CD14-positive monocyte (primary cell): ENCODE results near the gene RNF135. TPM values are rescaled to one million over a fixed set of nuclear protein-coding genes. Genes with fewer than 3 reads are reported as not detected.

Experiments used
- DNase-seq, 3 donors: peaks; one replicate each; pipeline ENCODE4 v3.0.0-alpha.2; 2011 to 2022
- H2AFZ ChIP-seq: 2 replicates; pipeline ENCODE4 v1.6.0; 2012; ENCODE audit warnings: mild to moderate bottlenecking, low read depth, low read length, inconsistent platforms; ENCODE audit not compliant: insufficient read depth, poor library complexity, severe bottlenecking
- H3K27ac ChIP-seq, 2 donors: 1 replicate in 1 of 2; 2 replicates in 1 of 2; pipeline ENCODE4 v1.5.1; 2012 to 2013; ENCODE audit warnings: low read length in 2 of 2, control low read depth in 1 of 2, inconsistent platforms in 1 of 2, low read depth in 1 of 2, mild to moderate bottlenecking in 1 of 2
- H3K27me3 ChIP-seq, 2 donors: one replicate each; pipeline versions ENCODE4 v1.6.0 to v1.6.1; 2011 to 2013; ENCODE audit warnings: low read length in 2 of 2; ENCODE audit not compliant: control insufficient read depth in 2 of 2, insufficient read depth in 2 of 2
- H3K36me3 ChIP-seq, 2 donors: replicated peaks in 1 of 2; 1 replicate in 1 of 2; 2 replicates in 1 of 2; pipeline versions ENCODE4 v1.5.1 to v1.6.1; 2012 to 2013; ENCODE audit warnings: low read length in 2 of 2, control low read depth in 1 of 2, inconsistent platforms in 1 of 2, mild to moderate bottlenecking in 1 of 2; ENCODE audit not compliant: insufficient read depth in 2 of 2, control insufficient read depth in 1 of 2
- H3K4me1 ChIP-seq, 2 donors: 1 replicate in 1 of 2; 2 replicates in 1 of 2; pipeline versions ENCODE4 v1.5.1 to v1.6.1; 2012 to 2013; ENCODE audit warnings: low read length in 2 of 2, control low read depth in 1 of 2, inconsistent platforms in 1 of 2, mild to moderate bottlenecking in 1 of 2, moderate library complexity in 1 of 2; ENCODE audit not compliant: insufficient read depth in 2 of 2, control insufficient read depth in 1 of 2
- H3K4me2 ChIP-seq: replicated peaks from 2 replicates; pipeline ENCODE3; 2012; ENCODE audit warnings: low read length, moderate library complexity, mild to moderate bottlenecking; ENCODE audit not compliant: poor library complexity, severe bottlenecking; ENCODE audit errors: extremely low read depth
- H3K4me3 ChIP-seq, 3 experiments: fragments of 200-600 bp in 1 of 3; sonication (generic) in 1 of 3; replicated peaks in 1 of 3; 1 replicate in 2 of 3; 2 replicates in 1 of 3; pipeline ENCODE4 v1.5.1; 2011 to 2013; ENCODE audit warnings: low read length in 3 of 3, mild to moderate bottlenecking in 3 of 3, control low read depth in 2 of 3, low read depth in 2 of 3, inconsistent platforms in 1 of 3, moderate library complexity in 1 of 3
- H3K79me2 ChIP-seq: 2 replicates; pipeline ENCODE4 v1.6.0; 2012; ENCODE audit warnings: mild to moderate bottlenecking, control low read depth, inconsistent platforms, low read length, moderate library complexity; ENCODE audit not compliant: insufficient read depth
- H3K9ac ChIP-seq: 2 replicates; pipeline ENCODE4 v1.6.0; 2017; ENCODE audit warnings: low read length, mild to moderate bottlenecking; ENCODE audit not compliant: insufficient read depth, poor library complexity, severe bottlenecking
- H3K9me3 ChIP-seq, 2 donors: replicated peaks in 1 of 2; 1 replicate in 1 of 2; 2 replicates in 1 of 2; pipeline versions ENCODE4 v1.5.1 to v1.6.1; 2012 to 2013; ENCODE audit warnings: low read length in 2 of 2, control low read depth in 1 of 2; ENCODE audit not compliant: control insufficient read depth in 1 of 2, insufficient read depth in 1 of 2
- H4K20me1 ChIP-seq: 2 replicates; pipeline ENCODE4 v1.6.0; 2012; ENCODE audit warnings: mild to moderate bottlenecking, low read length, control low read depth, moderate library complexity; ENCODE audit not compliant: insufficient read depth
- H3K27ac Mint-ChIP-seq, 7 donors: one replicate each; pipeline ENCODE4 v1.8.0; 2020; ENCODE audit warnings: mild to moderate bottlenecking in 7 of 7, mixed read lengths in 7 of 7, moderate library complexity in 6 of 7, inconsistent platforms in 2 of 7
- H3K27me3 Mint-ChIP-seq, 3 donors: one replicate each; pipeline ENCODE4 v1.8.0; 2021 to 2022; ENCODE audit warnings: low read depth in 3 of 3, mild to moderate bottlenecking in 3 of 3, mixed read lengths in 3 of 3, moderate library complexity in 3 of 3, inconsistent platforms in 1 of 3
- H3K36me3 Mint-ChIP-seq, 2 donors: one replicate each; pipeline ENCODE4 v1.8.0; 2020; ENCODE audit warnings: mixed read lengths in 2 of 2, inconsistent platforms in 1 of 2, mild to moderate bottlenecking in 1 of 2
- H3K4me1 Mint-ChIP-seq: one replicate; pipeline ENCODE4 v1.8.0; 2020; ENCODE audit warnings: mild to moderate bottlenecking, mixed read lengths
- H3K4me3 Mint-ChIP-seq, 2 donors: one replicate each; pipeline ENCODE4 v1.8.0; 2020; ENCODE audit warnings: mild to moderate bottlenecking in 2 of 2, mixed read lengths in 2 of 2, moderate library complexity in 1 of 2
- H3K9me3 Mint-ChIP-seq, 7 donors: one replicate each; pipeline ENCODE4 v1.8.0; 2020 to 2022; ENCODE audit warnings: mixed read lengths in 7 of 7, mild to moderate bottlenecking in 6 of 7, moderate library complexity in 6 of 7, inconsistent platforms in 2 of 7
- WGBS: methylation state at CpG from one replicate; pipeline ENCODE4 v1.1.5; 2013; ENCODE audit warnings: missing lambda C conversion rate; ENCODE audit not compliant: insufficient coverage; 5-methylcytosine and 5-hydroxymethylcytosine counted together
- intact Hi-C, 2 donors: fragments of 100-400 bp; cut with micrococcal nuclease; formaldehyde crosslinking; loops; one replicate each; pipeline versions ENCODE4 v1.15.0 to v1.15.1; 2023
- polyA plus RNA-seq, 3 donors: library from polyadenylated mRNA; depleted of rRNA in 1 of 3; unstranded in 2 of 3; stranded (reverse) in 1 of 3; fragments of 300-500 nt in 2 of 3; fragments of >200 nt in 1 of 3; fragmentation: Illumina TruSeq in 2 of 3; gene quantifications; 1 replicate in 2 of 3; 2 replicates in 1 of 3; pipeline ENCODE4 v1.2.3, GENCODE V29; 2012 to 2021
- TF ChIP-seq, protein P1 (sequence below): fragments of 200-600 bp; IDR thresholded peaks from one replicate; pipeline ENCODE4 v1.8.0; 2022; ENCODE audit warnings: antibody characterized with exemption, mild to moderate bottlenecking

Gene RNF135
- polyA plus RNA-seq, 3 donors, result 51.4 to 74.8 (median 66.6) TPM

- H3K27me3 ChIP-seq, result no peaks in the 10 kb centered on the region
- TF ChIP-seq, protein P1, sequence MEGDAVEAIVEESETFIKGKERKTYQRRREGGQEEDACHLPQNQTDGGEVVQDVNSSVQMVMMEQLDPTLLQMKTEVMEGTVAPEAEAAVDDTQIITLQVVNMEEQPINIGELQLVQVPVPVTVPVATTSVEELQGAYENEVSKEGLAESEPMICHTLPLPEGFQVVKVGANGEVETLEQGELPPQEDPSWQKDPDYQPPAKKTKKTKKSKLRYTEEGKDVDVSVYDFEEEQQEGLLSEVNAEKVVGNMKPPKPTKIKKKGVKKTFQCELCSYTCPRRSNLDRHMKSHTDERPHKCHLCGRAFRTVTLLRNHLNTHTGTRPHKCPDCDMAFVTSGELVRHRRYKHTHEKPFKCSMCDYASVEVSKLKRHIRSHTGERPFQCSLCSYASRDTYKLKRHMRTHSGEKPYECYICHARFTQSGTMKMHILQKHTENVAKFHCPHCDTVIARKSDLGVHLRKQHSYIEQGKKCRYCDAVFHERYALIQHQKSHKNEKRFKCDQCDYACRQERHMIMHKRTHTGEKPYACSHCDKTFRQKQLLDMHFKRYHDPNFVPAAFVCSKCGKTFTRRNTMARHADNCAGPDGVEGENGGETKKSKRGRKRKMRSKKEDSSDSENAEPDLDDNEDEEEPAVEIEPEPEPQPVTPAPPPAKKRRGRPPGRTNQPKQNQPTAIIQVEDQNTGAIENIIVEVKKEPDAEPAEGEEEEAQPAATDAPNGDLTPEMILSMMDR, result no peak
- no peaks in the 10 kb centered on the region for H3K9me3 ChIP-seq
- peak overlapping the region; percentile 9 to 78 (median 67) for H3K27ac Mint-ChIP-seq
- peaks cover 27 to 29% of the 10 kb centered on the region in 2 donors for H3K36me3 ChIP-seq
- no peak overlapping the region for H3K4me3 ChIP-seq
- H3K79me2 ChIP-seq, result peaks cover 57% of the 10 kb centered on the region
- no peak overlapping the region for H3K9ac ChIP-seq
- no peak overlapping the region for H3K4me3 Mint-ChIP-seq
- H3K4me1 ChIP-seq, result no peaks in the 10 kb centered on the region
- no peaks in the 10 kb centered on the region for H3K9me3 Mint-ChIP-seq
- peaks cover 23% of the 10 kb centered on the region for H3K4me1 Mint-ChIP-seq
- no peak for DNase-seq
- peaks cover 56% of the 10 kb centered on the region for H4K20me1 ChIP-seq
- intact Hi-C loops, result no loop called here
- H3K27me3 Mint-ChIP-seq, result no peaks in the 10 kb centered on the region
- H2AFZ ChIP-seq, result no peak overlapping the region
- WGBS, result 86% methylated on average over 6 of the region's 8 CpGs
- no peak overlapping the region for H3K4me2 ChIP-seq
- peak overlapping the region in 1 of 2 donors; percentile 46 for H3K27ac ChIP-seq
- peaks cover 33 to 35% of the 10 kb centered on the region in 2 donors for H3K36me3 Mint-ChIP-seq
Measured at GRCh38 chr17:30981531-30982519, 11.0 kb downstream of the RNF135 start.

DNA sequence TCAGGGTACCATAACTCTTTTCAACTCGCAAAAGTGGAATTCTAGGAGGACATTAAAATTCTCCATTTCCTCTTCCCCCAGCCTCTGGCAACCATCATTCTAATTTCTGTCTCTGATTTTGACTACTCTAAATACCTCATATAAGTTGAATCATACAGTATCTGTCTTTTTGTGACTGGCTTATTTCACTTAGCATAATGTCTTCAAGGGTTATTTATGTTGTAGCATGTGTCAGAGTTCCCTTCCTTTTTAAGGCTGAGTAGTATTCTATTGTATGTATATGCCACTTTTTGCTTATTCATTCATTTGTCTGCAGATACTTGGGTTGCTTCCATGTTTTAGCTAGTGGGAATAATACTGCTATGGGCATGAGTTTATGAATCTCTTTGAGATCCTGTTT, 12.0 kb downstream of the RNF135 start:
- DNase-seq, result no peak
- H3K9me3 ChIP-seq, result no peaks in the 10 kb centered on the region
- peak overlapping the region in 1 of 2 donors; percentile 46 for H3K27ac ChIP-seq
- H3K36me3 ChIP-seq, result peaks cover 37 to 39% of the 10 kb centered on the region in 2 donors
- Mint-ChIP-seq H3K4me1 (peaks cover 21% of the 10 kb centered on the region), H3K27me3 (no peaks in the 10 kb centered on the region), H3K9me3 (no peaks in the 10 kb centered on the region), H3K36me3 (peaks cover 42% of the 10 kb centered on the region in 2 donors), H3K27ac (peak overlapping the region in 2 of 7 donors; percentile 66 to 70), H3K4me3 (no peak overlapping the region)
- no peaks in the 10 kb centered on the region for H3K27me3 ChIP-seq
- intact Hi-C loops, result no loop called here
- TF ChIP-seq, protein P1, result no peak
- H3K79me2 ChIP-seq, result peaks cover 48% of the 10 kb centered on the region
- no peak overlapping the region for H3K4me2 ChIP-seq
- no peak overlapping the region for H3K4me3 ChIP-seq
- peaks cover 63% of the 10 kb centered on the region for H4K20me1 ChIP-seq
- H3K9ac ChIP-seq, result no peak overlapping the region
- WGBS, result 100% methylated on average over 1 of the region's 1 CpG
- no peak overlapping the region for H2AFZ ChIP-seq
- H3K4me1 ChIP-seq, result no peaks in the 10 kb centered on the region
